ENCODE measurements around the gene ACE.
A peak's percentile ranks its signal among the peaks of the same experiment; 100 is the strongest.

Gene ACE

GRCh38 chr17:63491413-63491812 lies 14.6 kb downstream of the ACE start:
- no peak for DNase-seq (ENCODE audit: low spot score)

- no peak for DNase-seq (ENCODE audit: low spot score)
Measured at GRCh38 chr17:63491977-63492618, 15.2 kb downstream of the ACE start.

- no peak for DNase-seq (ENCODE audit: low spot score)
Measured at GRCh38 chr17:63492940-63493339, 16.1 kb downstream of the ACE start.

- DNase-seq (ENCODE audit: low spot score), result no peak
Measured at GRCh38 chr17:63493411-63493810, 16.6 kb downstream of the ACE start.

- DNase-seq (ENCODE audit: low spot score), result no peak
Measured at GRCh38 chr17:63494300-63494928, 17.6 kb downstream of the ACE start.

GRCh38 chr17:63495491-63495890 lies 18.6 kb downstream of the ACE start:
- peak; percentile 74 for DNase-seq (ENCODE audit: low spot score)

GRCh38 chr17:63496177-63496576 lies 19.3 kb downstream of the ACE start:
- DNase-seq (ENCODE audit: low spot score), result no peak

GRCh38 chr17:63496663-63497400 lies 20.0 kb downstream of the ACE start:
- DNase-seq (ENCODE audit: low spot score), result no peak

- peak; percentile 87 for DNase-seq (ENCODE audit: low spot score)
Measured at GRCh38 chr17:63497708-63498483, 21.0 kb downstream of the ACE start.

DNA sequence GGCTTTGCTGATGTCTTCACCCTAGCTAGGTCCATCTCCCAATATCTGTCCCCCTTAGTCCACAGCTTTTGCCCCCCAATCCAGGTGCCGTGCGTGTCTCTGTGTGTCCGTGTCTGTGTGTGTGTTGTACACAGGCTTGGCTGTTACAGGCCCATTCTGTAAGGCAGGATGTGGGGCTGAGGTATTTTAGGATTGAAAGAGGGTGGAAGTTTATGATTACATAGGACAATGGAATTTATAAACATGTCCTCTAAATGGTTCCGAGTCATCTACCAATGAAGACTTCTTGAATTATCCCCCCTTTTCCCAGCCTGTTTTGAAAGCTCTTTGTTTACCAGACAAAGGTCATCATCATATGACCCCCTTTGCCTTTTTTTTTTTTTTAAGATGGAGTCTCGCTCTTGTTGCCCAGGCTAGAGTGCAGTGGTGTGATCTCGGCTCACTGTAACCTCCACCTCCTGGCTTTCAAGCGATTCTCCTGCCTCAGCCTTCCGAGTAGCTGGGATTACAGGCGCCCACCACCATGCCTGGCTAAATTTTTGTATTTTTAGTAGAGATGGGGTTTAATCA lies 21.9 kb downstream of the ACE start:
- DNase-seq (ENCODE audit: low spot score), result no peak

DNA sequence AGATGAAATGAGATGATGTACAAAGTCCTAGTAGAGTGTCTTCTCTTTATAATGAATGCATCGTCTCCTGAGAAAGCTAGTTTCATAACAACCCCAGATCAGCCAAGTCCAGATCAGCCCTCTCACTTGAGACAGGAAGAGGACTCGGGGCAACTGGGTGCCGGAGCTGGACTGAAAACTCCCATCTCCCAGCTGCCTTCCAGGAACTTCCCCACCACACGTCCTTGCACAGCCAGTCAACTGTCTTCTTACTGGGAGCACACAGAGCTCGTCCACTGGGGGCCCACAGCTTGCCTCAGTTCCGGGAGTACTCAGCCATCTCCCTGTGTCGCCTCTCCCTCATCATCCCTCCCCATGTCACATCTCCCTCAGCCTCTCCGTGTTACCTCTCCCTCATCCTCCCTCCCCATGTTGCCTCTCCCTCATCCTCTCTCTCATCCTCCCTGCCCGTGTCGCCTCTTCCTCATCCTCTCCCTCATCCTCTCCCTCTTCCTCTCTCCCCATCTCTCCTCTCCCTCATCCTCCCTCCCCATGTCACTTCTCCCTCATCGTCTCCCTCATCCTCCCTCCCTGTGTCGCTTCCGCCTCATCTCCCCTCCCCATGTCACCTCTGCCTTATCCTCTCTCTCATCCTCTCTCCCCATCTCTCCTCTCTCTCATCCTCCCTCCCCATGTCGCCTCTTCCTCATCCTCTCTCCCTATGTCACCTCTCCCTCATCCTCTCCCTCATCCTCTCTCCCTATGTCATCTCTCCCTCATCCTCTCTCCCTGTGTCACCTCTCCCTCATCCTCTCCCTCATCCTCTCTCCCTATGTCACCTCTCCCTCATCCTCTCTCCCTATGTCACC lies 23.9 kb downstream of the ACE start:
- DNase-seq (ENCODE audit: low spot score), result no peak

DNA sequence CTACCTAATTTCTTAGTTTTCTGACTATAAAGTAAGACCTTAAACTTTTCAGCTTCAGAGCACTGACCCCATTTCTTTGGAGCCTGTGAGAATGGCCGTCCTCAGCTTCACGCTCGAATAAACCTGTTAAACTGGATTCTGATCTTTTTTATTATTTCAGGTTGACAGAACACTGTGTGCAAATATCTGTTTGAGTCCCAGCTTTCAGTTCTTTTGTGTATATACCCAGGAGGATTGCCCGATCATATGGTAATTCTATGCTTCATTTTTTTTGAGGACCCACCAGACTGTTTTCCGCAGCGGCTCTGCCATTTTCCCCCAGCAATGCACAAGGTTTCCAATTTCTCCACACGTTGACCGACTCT lies 26.5 kb downstream of the ACE start:
- no peak for DNase-seq (ENCODE audit: low spot score)

DNA sequence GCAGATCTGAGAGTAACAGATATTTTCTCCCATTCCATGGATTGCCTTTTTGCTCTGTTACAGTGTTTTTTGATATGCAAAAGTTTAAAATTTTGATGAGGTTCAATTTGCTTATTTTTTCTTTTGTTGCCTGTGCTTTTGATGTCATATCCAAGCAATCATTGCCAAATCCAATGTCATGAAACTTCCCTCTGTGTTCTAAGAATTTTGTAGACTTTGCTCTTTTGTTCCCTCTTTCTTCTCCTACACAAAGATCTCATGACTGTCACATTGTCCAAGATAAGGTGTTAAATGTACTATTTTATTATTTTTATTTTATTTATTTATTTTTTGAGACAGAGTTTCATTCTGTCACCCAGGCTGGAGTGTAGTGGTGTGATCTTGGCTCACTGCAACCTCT lies 27.4 kb downstream of the ACE start:
- no peak for DNase-seq (ENCODE audit: low spot score)

DNA sequence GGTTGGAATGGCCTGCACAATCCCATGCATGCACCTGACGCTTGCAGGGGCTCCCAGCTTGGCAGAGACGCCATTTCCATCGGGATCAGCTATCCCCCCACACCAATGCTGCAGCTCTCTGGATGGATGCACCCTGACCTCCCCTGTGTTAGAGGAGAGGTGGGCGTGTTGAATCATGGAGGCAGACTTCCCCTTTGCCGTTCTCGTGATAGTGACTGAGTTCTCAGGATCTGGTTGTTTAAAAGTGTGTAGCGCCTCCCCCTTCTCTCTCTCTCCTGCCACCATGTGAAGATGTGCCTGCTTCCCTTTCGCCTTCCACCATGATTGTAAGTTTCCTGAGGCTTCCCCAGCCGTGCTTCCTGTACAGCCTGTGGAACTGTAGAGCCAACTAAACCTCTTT lies 28.5 kb downstream of the ACE start:
- DNase-seq (ENCODE audit: low spot score), result no peak

GRCh38 chr17:63506627-63507026 lies 29.8 kb downstream of the ACE start:
- DNase-seq (ENCODE audit: low spot score), result no peak

GRCh38 chr17:63511331-63511730 lies 34.5 kb downstream of the ACE start:
- DNase-seq (ENCODE audit: low spot score), result no peak

GRCh38 chr17:63512388-63512787 lies 35.5 kb downstream of the ACE start:
- DNase-seq (ENCODE audit: low spot score), result no peak

GRCh38 chr17:63512896-63513644 lies 36.2 kb downstream of the ACE start:
- DNase-seq (ENCODE audit: low spot score), result no peak

DNA sequence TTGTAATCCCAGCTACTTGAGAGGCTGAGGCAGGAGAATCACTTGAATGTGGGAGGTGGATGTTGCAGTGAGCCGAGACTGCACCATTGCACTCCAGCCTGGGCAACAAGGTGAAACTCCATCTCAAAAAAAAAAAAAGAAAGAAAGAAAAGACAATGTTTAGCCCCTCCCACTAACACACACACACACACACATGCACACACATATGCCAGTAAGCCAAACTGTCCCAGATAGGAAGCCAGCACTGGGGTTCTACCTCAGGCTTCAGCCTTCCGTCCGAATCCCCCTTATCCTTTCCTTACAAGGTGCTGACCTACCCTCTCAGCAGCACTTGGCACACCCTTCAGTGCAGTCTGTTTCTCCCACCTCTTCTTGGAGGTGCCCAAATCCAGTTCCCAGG lies 37.6 kb downstream of the ACE start:
- DNase-seq (ENCODE audit: low spot score), result no peak

DNA sequence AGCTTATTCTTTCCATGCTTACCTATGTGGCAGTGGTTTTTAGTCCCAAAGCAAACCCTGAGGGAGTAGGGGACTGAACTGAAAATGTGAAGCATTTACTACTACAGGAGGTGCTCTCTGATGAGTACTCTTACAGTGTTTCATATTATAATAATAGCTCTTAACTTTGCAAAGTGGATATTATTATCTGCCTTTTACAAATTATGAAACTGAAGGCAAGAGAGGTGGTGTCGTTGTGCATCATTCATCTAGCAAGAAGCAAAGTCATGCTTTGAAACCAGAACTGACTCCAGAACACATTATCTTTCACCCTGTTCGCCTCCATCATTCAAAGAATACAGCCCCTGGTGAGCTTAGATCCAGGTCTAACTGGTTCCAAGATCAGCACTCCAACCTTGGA lies 38.1 kb downstream of the ACE start:
- no peak for DNase-seq (ENCODE audit: low spot score)

GRCh38 chr17:63515426-63515825 lies 38.6 kb downstream of the ACE start:
- DNase-seq (ENCODE audit: low spot score), result no peak
